Peyer's patch (tissue), 4 donors: ENCODE results near the gene UBE4B.

ENCODE experiments used
- POLR2A ChIP-seq, 2 donors: fragments of 450-650 bp; IDR thresholded peaks; one replicate each; pipeline ENCODE4 v1.5.1; 2017; ENCODE audit warnings: antibody characterized with exemption in 2 of 2, mild to moderate bottlenecking in 2 of 2, moderate library complexity in 2 of 2
- TF ChIP-seq, protein P1 (sequence below), 6 experiments: fragments of 450-650 bp in 4 of 6; fragments of 200-600 bp in 2 of 6; sonication (generic) in 1 of 6; IDR thresholded peaks; one replicate each; pipeline ENCODE4 v1.5.1; 2017 to 2019; ENCODE audit warnings: antibody characterized with exemption in 6 of 6, mild to moderate bottlenecking in 3 of 6, moderate library complexity in 1 of 6

DNA sequence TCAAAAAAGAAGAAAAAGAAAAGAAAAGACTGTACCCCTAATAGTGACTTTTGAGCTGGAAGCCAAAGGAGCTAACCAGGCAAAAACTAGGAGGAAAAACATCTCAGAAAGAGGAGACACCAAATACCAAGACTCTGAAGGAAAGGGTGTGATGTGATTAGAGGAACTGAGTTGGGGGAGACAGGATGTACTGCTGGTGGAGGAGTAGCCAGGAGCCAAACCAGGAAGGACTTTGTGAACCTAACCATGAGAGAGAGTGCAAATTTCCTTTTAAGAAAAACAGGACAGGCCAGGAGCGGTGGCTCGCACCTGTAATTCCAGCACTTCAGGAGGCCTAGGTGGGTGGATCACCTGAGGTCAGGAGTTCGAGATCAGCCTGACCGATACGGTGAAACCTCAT is 39.8 kb upstream of the UBE4B start:
- TF ChIP-seq, protein P1, sequence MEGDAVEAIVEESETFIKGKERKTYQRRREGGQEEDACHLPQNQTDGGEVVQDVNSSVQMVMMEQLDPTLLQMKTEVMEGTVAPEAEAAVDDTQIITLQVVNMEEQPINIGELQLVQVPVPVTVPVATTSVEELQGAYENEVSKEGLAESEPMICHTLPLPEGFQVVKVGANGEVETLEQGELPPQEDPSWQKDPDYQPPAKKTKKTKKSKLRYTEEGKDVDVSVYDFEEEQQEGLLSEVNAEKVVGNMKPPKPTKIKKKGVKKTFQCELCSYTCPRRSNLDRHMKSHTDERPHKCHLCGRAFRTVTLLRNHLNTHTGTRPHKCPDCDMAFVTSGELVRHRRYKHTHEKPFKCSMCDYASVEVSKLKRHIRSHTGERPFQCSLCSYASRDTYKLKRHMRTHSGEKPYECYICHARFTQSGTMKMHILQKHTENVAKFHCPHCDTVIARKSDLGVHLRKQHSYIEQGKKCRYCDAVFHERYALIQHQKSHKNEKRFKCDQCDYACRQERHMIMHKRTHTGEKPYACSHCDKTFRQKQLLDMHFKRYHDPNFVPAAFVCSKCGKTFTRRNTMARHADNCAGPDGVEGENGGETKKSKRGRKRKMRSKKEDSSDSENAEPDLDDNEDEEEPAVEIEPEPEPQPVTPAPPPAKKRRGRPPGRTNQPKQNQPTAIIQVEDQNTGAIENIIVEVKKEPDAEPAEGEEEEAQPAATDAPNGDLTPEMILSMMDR (IDR thresholded peaks at IDR 0.05): no peak
- no peak for TF ChIP-seq POLR2A (IDR thresholded peaks at IDR 0.05)
